ENCODE results near the gene RACK1. TPM values are rescaled to one million over a fixed set of nuclear protein-coding genes. Genes with fewer than 3 reads are reported as not detected.

Gene RACK1
- total RNA-seq, 2 experiments from 2014 or later: 2,077 to 5,614 TPM

DNA sequence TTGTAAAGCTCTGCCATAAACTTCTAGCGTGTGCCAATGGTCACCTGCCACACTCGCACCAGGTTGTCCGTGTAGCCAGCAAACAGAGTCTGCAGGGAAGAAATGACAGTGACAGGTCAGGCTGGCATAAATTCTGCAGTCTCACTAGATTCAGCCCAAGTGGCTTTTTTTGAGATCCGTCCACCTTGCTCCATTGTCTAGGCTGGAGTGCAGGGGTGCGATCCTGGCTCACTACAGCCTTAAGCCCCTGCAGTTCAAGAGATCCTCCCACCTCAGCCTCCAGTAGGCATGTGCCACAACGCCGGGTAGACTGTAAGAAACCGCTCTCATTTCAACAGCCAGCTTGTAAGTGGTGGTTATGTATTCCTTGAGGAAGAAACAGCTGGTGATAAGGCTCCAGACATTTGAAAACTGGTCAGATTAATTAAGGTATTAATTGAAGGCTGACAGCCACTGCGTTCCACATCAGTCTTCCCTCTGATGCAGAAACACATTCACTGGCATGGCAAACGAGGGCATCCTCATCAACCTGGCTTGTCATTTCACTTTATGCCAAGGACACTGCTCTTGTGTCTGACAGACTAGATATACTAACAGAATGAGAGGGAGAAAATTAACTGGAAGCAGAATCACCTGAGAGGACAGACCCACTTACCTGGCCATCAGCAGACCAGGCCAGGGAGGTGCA lies 6.6 kb downstream of the RACK1 start:
- Histone ChIP-seq H3K4me2 (ENCODE audit: low read length) (no peak overlapping the region), H4K20me1 (ENCODE audit: insufficient read depth, low read length) (peaks cover 39% of the 10 kb centered on the region), H3K36me3 (ENCODE audit: insufficient read depth, low read length) (peaks cover 98% of the 10 kb centered on the region), H3K27ac (ENCODE audit: low read depth, low read length, poor library complexity, severe bottlenecking) (no peak overlapping the region), H3K9me2 (ENCODE audit: insufficient read depth, low read length) (no peaks in the 10 kb centered on the region), H3K4me3 (ENCODE audit: low read depth, low read length, poor library complexity, severe bottlenecking) (no peak overlapping the region), H3K4me1 (ENCODE audit: insufficient read depth, low read length, poor library complexity, severe bottlenecking) (peaks cover 18% of the 10 kb centered on the region), H3K79me2 (ENCODE audit: insufficient read depth, low read depth, low read length) (peaks cover 41% of the 10 kb centered on the region), H3K9me3 (ENCODE audit: low read length) (no peaks in the 10 kb centered on the region), H2AFZ (ENCODE audit: low read length) (no peak overlapping the region)
- BruUV-seq (replicated peaks): no TSS peak
- no peak for DNase-seq (ENCODE audit: low spot score)
- CTCF ChIA-PET (ENCODE audit: unreplicated experiment): no interaction called here
- TF ChIP-seq, protein P1, sequence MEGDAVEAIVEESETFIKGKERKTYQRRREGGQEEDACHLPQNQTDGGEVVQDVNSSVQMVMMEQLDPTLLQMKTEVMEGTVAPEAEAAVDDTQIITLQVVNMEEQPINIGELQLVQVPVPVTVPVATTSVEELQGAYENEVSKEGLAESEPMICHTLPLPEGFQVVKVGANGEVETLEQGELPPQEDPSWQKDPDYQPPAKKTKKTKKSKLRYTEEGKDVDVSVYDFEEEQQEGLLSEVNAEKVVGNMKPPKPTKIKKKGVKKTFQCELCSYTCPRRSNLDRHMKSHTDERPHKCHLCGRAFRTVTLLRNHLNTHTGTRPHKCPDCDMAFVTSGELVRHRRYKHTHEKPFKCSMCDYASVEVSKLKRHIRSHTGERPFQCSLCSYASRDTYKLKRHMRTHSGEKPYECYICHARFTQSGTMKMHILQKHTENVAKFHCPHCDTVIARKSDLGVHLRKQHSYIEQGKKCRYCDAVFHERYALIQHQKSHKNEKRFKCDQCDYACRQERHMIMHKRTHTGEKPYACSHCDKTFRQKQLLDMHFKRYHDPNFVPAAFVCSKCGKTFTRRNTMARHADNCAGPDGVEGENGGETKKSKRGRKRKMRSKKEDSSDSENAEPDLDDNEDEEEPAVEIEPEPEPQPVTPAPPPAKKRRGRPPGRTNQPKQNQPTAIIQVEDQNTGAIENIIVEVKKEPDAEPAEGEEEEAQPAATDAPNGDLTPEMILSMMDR (conservative IDR thresholded peaks at IDR 0.05; ENCODE audit: low read length): no peak
- TF ChIP-seq EZH2phosphoT487 (IDR thresholded peaks at IDR 0.05; ENCODE audit: borderline replicate concordance, low read depth, low read length): no peak
- POLR2A ChIA-PET: interaction anchor here (0.6 kb wide), 1 partner anchor 9 kb away, joined by 3 read pairs; no protein-coding TSS in a partner anchor
- intact Hi-C loops (cut with micrococcal nuclease; ENCODE audit: unreplicated experiment): no loop called here

DNA sequence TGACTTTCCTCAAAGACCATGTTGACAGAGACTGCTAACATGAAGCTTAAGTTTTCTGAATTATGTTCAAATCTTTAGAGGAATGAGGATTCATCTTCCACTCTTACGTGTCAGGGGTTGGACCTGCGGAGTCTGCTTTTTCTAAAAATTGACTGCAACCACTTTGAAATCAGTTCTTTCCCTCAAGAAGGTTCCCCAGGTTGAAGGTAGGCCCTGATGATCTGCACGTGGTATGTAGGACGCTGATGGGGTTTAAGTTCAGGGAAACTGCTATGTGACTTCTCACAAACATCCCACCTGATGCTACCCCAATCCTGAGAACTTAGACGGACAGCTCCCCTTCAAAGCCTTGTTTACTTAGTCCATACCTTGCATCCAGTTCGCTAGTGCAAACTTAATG lies 7.2 kb downstream of the RACK1 start:
- no peaks in the 10 kb centered on the region for H3K9me2 ChIP-seq (ENCODE audit: insufficient read depth, low read length)
- no peak for DNase-seq (ENCODE audit: low spot score)
- TF ChIP-seq EZH2phosphoT487 (IDR thresholded peaks at IDR 0.05; ENCODE audit: borderline replicate concordance, low read depth, low read length): no peak
- TF ChIP-seq, protein P1 (conservative IDR thresholded peaks at IDR 0.05; ENCODE audit: low read length): no peak
- no peaks in the 10 kb centered on the region for H3K9me3 ChIP-seq (ENCODE audit: low read length)
- peaks cover 35% of the 10 kb centered on the region for H3K79me2 ChIP-seq (ENCODE audit: insufficient read depth, low read depth, low read length)
- H3K4me3 ChIP-seq (ENCODE audit: low read depth, low read length, poor library complexity, severe bottlenecking): no peak overlapping the region
- no peak overlapping the region for H2AFZ ChIP-seq (ENCODE audit: low read length)
- intact Hi-C loops (cut with micrococcal nuclease; ENCODE audit: unreplicated experiment): no loop called here
- H3K36me3 ChIP-seq (ENCODE audit: insufficient read depth, low read length): peaks cover 98% of the 10 kb centered on the region
- H3K27ac ChIP-seq (ENCODE audit: low read depth, low read length, poor library complexity, severe bottlenecking): peak overlapping the region; percentile 13
- no TSS peak for BruUV-seq (replicated peaks)
- ChIA-PET POLR2A (interaction anchor here (0.6 kb wide), 1 partner anchor 9 kb away, joined by 3 read pairs; no protein-coding TSS in a partner anchor), CTCF (ENCODE audit: unreplicated experiment) (no interaction called here)
- H3K4me2 ChIP-seq (ENCODE audit: low read length): no peak overlapping the region
- peaks cover 33% of the 10 kb centered on the region for H4K20me1 ChIP-seq (ENCODE audit: insufficient read depth, low read length)
- H3K4me1 ChIP-seq (ENCODE audit: insufficient read depth, low read length, poor library complexity, severe bottlenecking): peaks cover 11% of the 10 kb centered on the region

DNA sequence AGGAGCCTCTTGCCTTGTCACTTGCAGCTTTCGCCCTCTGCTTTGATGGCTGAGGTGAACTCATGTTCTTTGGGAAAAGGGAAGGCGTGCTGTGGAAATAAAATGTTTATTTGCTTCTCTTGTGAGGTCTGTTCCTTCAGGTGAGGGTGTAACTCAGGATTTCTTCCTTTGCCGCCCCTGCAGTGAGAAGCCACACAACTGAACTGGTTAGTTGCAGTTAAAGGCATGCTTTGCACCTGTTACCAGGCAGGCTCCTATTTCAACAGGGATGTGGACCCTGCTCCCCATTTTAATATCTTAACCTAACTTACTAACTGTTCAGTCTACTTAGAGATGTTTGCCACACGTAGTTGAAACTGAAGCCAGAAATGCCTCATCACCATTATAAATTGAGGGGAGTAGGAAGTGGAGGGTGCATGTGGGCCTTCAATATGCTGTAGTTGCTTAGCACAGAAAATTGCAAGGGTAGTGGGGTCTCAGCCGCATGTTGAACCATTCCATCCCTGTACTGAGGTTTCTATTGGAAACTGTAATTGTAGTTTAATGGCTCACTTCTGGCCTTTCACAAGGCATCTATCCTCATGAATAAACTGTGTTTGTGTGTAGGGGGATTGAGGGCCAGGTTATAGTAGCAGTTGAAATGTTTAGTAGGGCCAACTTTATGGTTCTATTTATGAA lies 7.9 kb downstream of the RACK1 start:
- Histone ChIP-seq H3K36me3 (ENCODE audit: insufficient read depth, low read length) (peaks cover 98% of the 10 kb centered on the region), H4K20me1 (ENCODE audit: insufficient read depth, low read length) (peaks cover 27% of the 10 kb centered on the region), H3K4me2 (ENCODE audit: low read length) (no peak overlapping the region), H3K9me3 (ENCODE audit: low read length) (no peaks in the 10 kb centered on the region), H3K27ac (ENCODE audit: low read depth, low read length, poor library complexity, severe bottlenecking) (peak overlapping the region; percentile 13), H3K9me2 (ENCODE audit: insufficient read depth, low read length) (no peaks in the 10 kb centered on the region), H3K4me3 (ENCODE audit: low read depth, low read length, poor library complexity, severe bottlenecking) (no peak overlapping the region), H3K79me2 (ENCODE audit: insufficient read depth, low read depth, low read length) (peaks cover 29% of the 10 kb centered on the region), H3K4me1 (ENCODE audit: insufficient read depth, low read length, poor library complexity, severe bottlenecking) (peaks cover 5% of the 10 kb centered on the region), H2AFZ (ENCODE audit: low read length) (no peak overlapping the region)
- TF ChIP-seq EZH2phosphoT487 (IDR thresholded peaks at IDR 0.05; ENCODE audit: borderline replicate concordance, low read depth, low read length): no peak
- TF ChIP-seq, protein P1 (conservative IDR thresholded peaks at IDR 0.05; ENCODE audit: low read length): no peak
- POLR2A ChIA-PET: interaction anchor here (1.0 kb wide), 1 partner anchor 12 kb away, joined by 3 read pairs; the partner anchor contains the start of gene TRIM41
- intact Hi-C loops (cut with micrococcal nuclease; ENCODE audit: unreplicated experiment): no loop called here
- DNase-seq (ENCODE audit: low spot score): no peak
- CTCF ChIA-PET (ENCODE audit: unreplicated experiment): no interaction called here
- no TSS peak for BruUV-seq (replicated peaks)
